Keratinocyte (primary cell): ENCODE results near the gene CDC25A. TPM values are rescaled to one million over a fixed set of nuclear protein-coding genes. Genes with fewer than 3 reads are reported as not detected.

Experiments
- DNase-seq: peaks from one replicate; pipeline ENCODE4 v3.0.0-alpha.2; 2011; ENCODE audit warnings: low read depth, missing footprints, low spot score
- FAIRE-seq: peaks from 2 replicates; lab custom pipeline; 2011; peaks lifted over from hg19 to GRCh38; lab: Jason Lieb, UNC
- H2AFZ ChIP-seq: 2 replicates; pipeline ENCODE4 v1.6.0; 2012; ENCODE audit warnings: low read length, control low read depth, inconsistent platforms; ENCODE audit not compliant: control insufficient read depth
- H3K27ac ChIP-seq: 2 replicates; pipeline ENCODE4 v1.5.1; 2011; ENCODE audit warnings: low read length; ENCODE audit not compliant: control insufficient read depth, insufficient read depth
- H3K27me3 ChIP-seq: 3 replicates; pipeline ENCODE4 v1.6.0; 2011; ENCODE audit warnings: low read length; ENCODE audit not compliant: control insufficient read depth, insufficient read depth; ENCODE audit errors: extremely low read depth
- H3K36me3 ChIP-seq, 2 experiments: 2 replicates in 1 of 2; 3 replicates in 1 of 2; pipeline ENCODE4 v1.5.1; 2011; ENCODE audit warnings: low read length in 2 of 2, mild to moderate bottlenecking in 1 of 2; ENCODE audit not compliant: control insufficient read depth in 2 of 2, insufficient read depth in 2 of 2; ENCODE audit errors: extremely low read depth in 1 of 2
- H3K4me1 ChIP-seq: 3 replicates; pipeline ENCODE4 v1.5.1; 2011; ENCODE audit warnings: low read length; ENCODE audit not compliant: control insufficient read depth, insufficient read depth; ENCODE audit errors: extremely low read depth
- H3K4me2 ChIP-seq: 3 replicates; pipeline ENCODE4 v1.6.0; 2011; ENCODE audit warnings: low read depth, low read length; ENCODE audit not compliant: control insufficient read depth, insufficient read depth; ENCODE audit errors: extremely low read depth
- H3K4me3 ChIP-seq, 3 experiments: fragments of 200-600 bp in 1 of 3; sonication (generic) in 1 of 3; 2 replicates in 2 of 3; 3 replicates in 1 of 3; pipeline ENCODE4 v1.5.1; 2011 to 2016; ENCODE audit warnings: low read length in 3 of 3, mild to moderate bottlenecking in 3 of 3, control low read depth in 2 of 3, inconsistent platforms in 1 of 3, low read depth in 1 of 3, mixed read lengths in 1 of 3, mixed run types in 1 of 3, moderate library complexity in 1 of 3; ENCODE audit not compliant: control insufficient read depth in 2 of 3, insufficient read depth in 2 of 3; ENCODE audit errors: extremely low read depth in 1 of 3
- H3K79me2 ChIP-seq: 2 replicates; pipeline ENCODE4 v1.6.0; 2012; ENCODE audit warnings: low read length; ENCODE audit not compliant: control insufficient read depth, insufficient read depth
- H3K9ac ChIP-seq: 3 replicates; pipeline ENCODE4 v1.6.0; 2011; ENCODE audit warnings: low read length; ENCODE audit not compliant: control insufficient read depth, insufficient read depth; ENCODE audit errors: extremely low read depth
- H3K9me1 ChIP-seq: 3 replicates; pipeline ENCODE4 v1.6.0; 2011; ENCODE audit warnings: low read length; ENCODE audit not compliant: control insufficient read depth, insufficient read depth; ENCODE audit errors: extremely low read depth
- H3K9me3 ChIP-seq: 2 replicates; pipeline ENCODE4 v1.5.1; 2012; ENCODE audit warnings: low read depth, low read length; ENCODE audit not compliant: control insufficient read depth
- H4K20me1 ChIP-seq: 3 replicates; pipeline ENCODE4 v1.6.0; 2011; ENCODE audit warnings: low read length; ENCODE audit not compliant: control insufficient read depth, insufficient read depth; ENCODE audit errors: extremely low read depth
- CTCF ChIP-seq, 3 experiments: IDR thresholded peaks in 1 of 3; conservative IDR thresholded peaks in 1 of 3; optimal IDR thresholded peaks in 1 of 3; 2 replicates in 2 of 3; 3 replicates in 1 of 3; pipeline versions ENCODE3 to v1.5.1; 2011; ENCODE audit warnings: low read length in 3 of 3, mild to moderate bottlenecking in 3 of 3, moderate library complexity in 2 of 3, control low read depth in 1 of 3, inconsistent platforms in 1 of 3; ENCODE audit not compliant: insufficient read depth in 2 of 3; ENCODE audit errors: extremely low read depth in 1 of 3
- EZH2 ChIP-seq: IDR thresholded peaks from one replicate; pipeline ENCODE4 v1.6.1; 2012; ENCODE audit warnings: inconsistent platforms, mild to moderate bottlenecking, low read length, moderate library complexity
- dilution Hi-C: fragments of 300-500 bp; cut with MboI; formaldehyde crosslinking; loops from one replicate; pipeline ENCODE4 v1.7.0; 2020; ENCODE audit warnings: low sequenced_read_pairs; ENCODE audit not compliant: extremely low pct_ligation_motif_present
- polyA plus RNA-seq, 5 experiments: library from polyadenylated mRNA; depleted of rRNA in 3 of 5; stranded (reverse) in 3 of 5; stranded (forward) in 1 of 5; unstranded in 1 of 5; fragments of >200 nt; gene quantifications; 1 replicate in 1 of 5; 2 replicates in 3 of 5; 3 replicates in 1 of 5; pipeline versions ENCODE4 v1.2.1 to v1.2.3, GENCODE V29; 2011 to 2012; ENCODE audit warnings: missing spikeins in 2 of 5, low read depth in 1 of 5, low replicate concordance in 1 of 5

CDC25A gene
- polyA plus RNA-seq, 1 donor (not counting 4 experiments of a cell fraction or from before 2014, with no cell fraction given): 5.5 TPM

DNA sequence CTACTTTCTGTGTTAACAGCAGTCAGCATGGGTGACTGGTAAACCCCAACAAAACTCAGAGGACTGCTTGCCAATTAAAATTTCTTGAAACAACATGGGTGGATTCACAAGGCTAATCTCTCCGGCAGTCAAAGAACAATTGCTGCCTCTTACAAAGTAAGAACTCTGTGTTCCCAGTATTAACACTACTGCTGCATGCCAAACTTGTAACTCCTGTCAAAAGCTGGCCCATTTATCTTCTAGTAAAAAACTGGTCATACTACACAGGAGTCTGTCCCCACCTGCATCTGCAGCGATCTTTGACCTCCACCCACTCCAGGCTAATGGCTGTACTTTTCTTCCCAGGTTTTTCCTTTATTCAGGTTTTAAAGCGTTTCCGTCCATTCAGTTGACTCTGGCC, 44.0 kb upstream of the CDC25A start:
- Histone ChIP-seq H3K9me3 (no peaks in the 10 kb centered on the region), H4K20me1 (no peaks in the 10 kb centered on the region), H3K4me3 (no peak overlapping the region), H3K79me2 (no peaks in the 10 kb centered on the region), H2AFZ (no peak overlapping the region), H3K27me3 (no peaks in the 10 kb centered on the region), H3K9me1 (no peaks in the 10 kb centered on the region), H3K4me1 (peaks cover 3% of the 10 kb centered on the region), H3K9ac (no peak overlapping the region), H3K36me3 (no peaks in the 10 kb centered on the region), H3K27ac (no peak overlapping the region), H3K4me2 (no peak overlapping the region)
- dilution Hi-C loops: no loop called here
- no peak for TF ChIP-seq CTCF (optimal IDR thresholded peaks at IDR 0.05 in 1 of 3, IDR thresholded peaks at IDR 0.05 in 1 of 3, conservative IDR thresholded peaks at IDR 0.05 in 1 of 3; ENCODE audit: extremely low read depth in 1 of 3, insufficient read depth in 2 of 3, low read length in 3 of 3)
- TF ChIP-seq EZH2: no peak
- DNase-seq (no peak), FAIRE-seq (no peak)

DNA sequence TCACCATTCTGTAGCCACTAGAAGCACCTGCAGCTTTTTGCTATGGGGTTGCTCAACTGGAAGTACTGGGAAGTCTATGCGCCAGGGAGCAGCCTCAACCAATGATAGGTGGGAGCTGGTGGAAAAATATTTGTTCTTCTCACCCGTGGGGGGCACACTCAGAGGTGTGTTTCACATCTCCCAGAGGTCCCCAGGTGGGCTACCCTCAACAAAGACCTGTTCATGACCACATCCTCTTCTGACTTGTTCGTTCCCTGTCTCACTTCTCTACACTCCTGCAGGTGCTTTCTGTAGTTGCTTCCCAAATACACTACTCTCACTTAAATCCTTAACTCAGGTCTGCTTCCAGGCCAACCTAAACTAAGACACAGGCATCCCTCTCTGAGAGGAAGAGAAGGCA, 38.7 kb upstream of the CDC25A start:
- DNase-seq (no peak), FAIRE-seq (no peak)
- no peaks in the 10 kb centered on the region for H3K9me3 ChIP-seq
- H3K4me2 ChIP-seq: no peak overlapping the region
- H3K27me3 ChIP-seq: no peaks in the 10 kb centered on the region
- H3K79me2 ChIP-seq: no peaks in the 10 kb centered on the region
- no peak overlapping the region for H3K27ac ChIP-seq
- H2AFZ ChIP-seq: no peak overlapping the region
- H3K36me3 ChIP-seq: no peaks in the 10 kb centered on the region
- H3K4me1 ChIP-seq: peaks cover 18% of the 10 kb centered on the region
- H3K9ac ChIP-seq: no peak overlapping the region
- no peak overlapping the region for H3K4me3 ChIP-seq
- dilution Hi-C loops: no loop called here
- peaks cover 2% of the 10 kb centered on the region for H3K9me1 ChIP-seq
- H4K20me1 ChIP-seq: no peaks in the 10 kb centered on the region
- TF ChIP-seq EZH2: no peak
- no peak for TF ChIP-seq CTCF (optimal IDR thresholded peaks at IDR 0.05 in 1 of 3, IDR thresholded peaks at IDR 0.05 in 1 of 3, conservative IDR thresholded peaks at IDR 0.05 in 1 of 3; ENCODE audit: extremely low read depth in 1 of 3, insufficient read depth in 2 of 3, low read length in 3 of 3)
